HEK293 (cell line): ENCODE measurements around the gene FBXL13.
A peak's percentile ranks its signal among the peaks of the same experiment; 100 is the strongest.

Experiments used
- CTCF ChIA-PET: fragments of 350-600 bp; formaldehyde crosslinking; extraction: SDS; loops from one replicate; lab custom pipeline; 2021; ENCODE audit warnings: antibody characterized with exemption; lab: Yijun Ruan, JAX
- POLR2A ChIA-PET: fragments of 300-600 bp; formaldehyde crosslinking; extraction: SDS; loops from one replicate; lab custom pipeline; 2020; ENCODE audit warnings: antibody characterized with exemption, inconsistent platforms; lab: Yijun Ruan, JAX
- H3K27ac ChIP-seq: fragments of 200-500 bp; sonication (Bioruptor generic); 2 replicates; pipeline ENCODE4 v1.5.1; 2014; ENCODE audit warnings: low read depth, low read length, control low read depth, inconsistent platforms; ENCODE audit errors: extremely low read depth
- H3K36me3 ChIP-seq, 2 experiments: fragments of 200-500 bp in 1 of 2; sonication (Bioruptor generic) in 1 of 2; 1 replicate in 1 of 2; 2 replicates in 1 of 2; pipeline ENCODE4 v1.5.1; 2014 to 2017; ENCODE audit warnings: inconsistent platforms in 2 of 2, low read length in 2 of 2; ENCODE audit not compliant: control insufficient read depth in 2 of 2, insufficient read depth in 1 of 2
- H3K4me1 ChIP-seq: fragments of 200-500 bp; sonication (Bioruptor generic); 2 replicates; pipeline ENCODE4 v1.5.1; 2014; ENCODE audit warnings: mild to moderate bottlenecking, low read length, inconsistent platforms; ENCODE audit not compliant: control insufficient read depth, insufficient read depth
- H3K4me3 ChIP-seq: 2 replicates; pipeline ENCODE4 v1.5.1; 2011; ENCODE audit warnings: low read depth, mild to moderate bottlenecking, control low read depth, low read length, moderate library complexity
- H3K9me3 ChIP-seq: fragments of 200-500 bp; sonication (Bioruptor generic); 2 replicates; pipeline ENCODE4 v1.5.1; 2014; ENCODE audit warnings: low read depth, low read length, inconsistent platforms; ENCODE audit not compliant: control insufficient read depth, insufficient read depth
- BCL11A ChIP-seq: fragments of 450-650 bp; formaldehyde crosslinking; IDR thresholded peaks from 2 replicates; pipeline ENCODE4 v1.5.1; 2016; ENCODE audit warnings: low read depth, missing biosample characterization, missing genetic modification characterization
- KLF10 ChIP-seq: fragments of 450-650 bp; IDR thresholded peaks from 2 replicates; pipeline ENCODE4 v1.5.1; 2018; ENCODE audit warnings: missing biosample characterization, mild to moderate bottlenecking, missing genetic modification characterization
- PRDM1 ChIP-seq: fragments of 450-650 bp; formaldehyde crosslinking; IDR thresholded peaks from 2 replicates; pipeline ENCODE4; 2016; ENCODE audit warnings: missing biosample characterization, missing genetic modification characterization
- ZNF10 ChIP-seq: fragments of 450-650 bp; formaldehyde crosslinking; IDR thresholded peaks from 2 replicates; pipeline ENCODE4 v1.5.1; 2017; ENCODE audit warnings: missing biosample characterization, missing genetic modification characterization
- ZNF132 ChIP-seq: fragments of 450-650 bp; formaldehyde crosslinking; IDR thresholded peaks from 2 replicates; pipeline ENCODE4 v1.5.1; 2017; ENCODE audit warnings: missing biosample characterization, missing genetic modification characterization, borderline replicate concordance
- ZNF292 ChIP-seq: fragments of 450-650 bp; formaldehyde crosslinking; IDR thresholded peaks from 2 replicates; pipeline ENCODE4 v1.5.1; 2016; ENCODE audit warnings: low read depth, missing biosample characterization, missing genetic modification characterization, borderline replicate concordance
- ZNF366 ChIP-seq: fragments of 450-650 bp; formaldehyde crosslinking; conservative IDR thresholded peaks from 2 replicates; pipeline ENCODE4 v1.5.1; 2016; ENCODE audit warnings: missing biosample characterization, missing genetic modification characterization
- ZNF416 ChIP-seq: fragments of 450-650 bp; formaldehyde crosslinking; IDR thresholded peaks from 2 replicates; pipeline ENCODE4 v1.5.1; 2016; ENCODE audit warnings: missing biosample characterization, missing genetic modification characterization
- ZNF426 ChIP-seq: fragments of 450-650 bp; formaldehyde crosslinking; IDR thresholded peaks from 2 replicates; pipeline ENCODE4 v1.5.1; 2017; ENCODE audit warnings: missing biosample characterization, missing genetic modification characterization, mild to moderate bottlenecking, inconsistent platforms, moderate library complexity
- ZNF707 ChIP-seq: fragments of 450-650 bp; formaldehyde crosslinking; IDR thresholded peaks from 2 replicates; pipeline ENCODE4 v1.5.1; 2016; ENCODE audit warnings: missing biosample characterization, missing genetic modification characterization
- ZNF76 ChIP-seq: fragments of 450-650 bp; formaldehyde crosslinking; IDR thresholded peaks from 2 replicates; pipeline ENCODE4; 2016; ENCODE audit warnings: low read depth, missing biosample characterization, missing genetic modification characterization, borderline replicate concordance
- ZNF791 ChIP-seq: fragments of 450-650 bp; formaldehyde crosslinking; IDR thresholded peaks from 2 replicates; pipeline ENCODE4 v1.5.1; 2016; ENCODE audit warnings: missing biosample characterization, missing genetic modification characterization
- TF ChIP-seq, protein P1 (sequence below): fragments of 450-650 bp; formaldehyde crosslinking; IDR thresholded peaks from 2 replicates; pipeline ENCODE4 v1.5.1; 2016; ENCODE audit warnings: missing biosample characterization, missing genetic modification characterization
- TF ChIP-seq, protein P2 (sequence below): fragments of 450-650 bp; formaldehyde crosslinking; IDR thresholded peaks from 2 replicates; pipeline ENCODE4 v1.5.1; 2016; ENCODE audit warnings: missing biosample characterization, missing genetic modification characterization
- TF ChIP-seq, protein P3 (sequence below): fragments of 450-650 bp; formaldehyde crosslinking; IDR thresholded peaks from 2 replicates; pipeline ENCODE4 v1.5.1; 2016; ENCODE audit warnings: missing biosample characterization, missing genetic modification characterization
- TF ChIP-seq, protein P4 (sequence below): fragments of 450-650 bp; formaldehyde crosslinking; IDR thresholded peaks from 2 replicates; pipeline ENCODE4 v1.5.1; 2016; ENCODE audit warnings: missing biosample characterization, missing genetic modification characterization, borderline replicate concordance
- TF ChIP-seq, protein P5 (sequence below): fragments of 450-650 bp; formaldehyde crosslinking; IDR thresholded peaks from 2 replicates; pipeline ENCODE4 v1.5.1; 2017; ENCODE audit warnings: missing biosample characterization, missing genetic modification characterization

Gene FBXL13

DNA sequence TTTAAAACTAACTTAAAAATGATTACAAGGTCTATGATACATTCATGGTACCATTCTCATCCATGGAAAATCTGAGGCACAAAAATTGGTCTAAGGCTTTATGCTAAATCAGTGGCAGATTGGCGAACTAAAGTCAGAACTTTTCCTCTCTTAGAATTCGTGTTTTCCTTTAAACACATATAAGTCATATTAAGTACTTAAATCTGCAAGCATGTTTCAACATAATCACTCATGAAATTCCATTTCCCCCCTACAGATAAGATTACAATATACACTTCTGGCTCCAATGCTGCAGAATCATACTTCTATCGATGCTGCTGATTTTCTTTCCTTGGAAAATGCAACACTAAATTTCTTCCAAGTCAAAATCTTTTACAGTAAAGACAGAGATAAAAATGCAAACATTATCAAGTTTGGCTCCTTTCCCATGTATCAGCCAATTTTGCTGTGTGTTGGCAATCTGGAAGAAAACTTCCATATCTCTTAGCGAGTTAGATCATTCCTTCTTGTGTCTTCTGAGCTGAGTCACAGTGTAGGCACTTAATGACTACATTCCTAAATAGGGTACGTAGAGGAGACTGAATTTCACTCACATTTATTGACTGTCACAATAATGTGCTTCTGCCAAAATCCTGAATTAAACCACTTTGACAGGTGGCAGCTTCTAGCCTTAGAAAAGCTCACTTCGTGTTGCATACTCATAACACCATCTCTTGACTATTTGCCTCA is 238.2 kb downstream of the FBXL13 start (continued):
- TF ChIP-seq, protein P1, sequence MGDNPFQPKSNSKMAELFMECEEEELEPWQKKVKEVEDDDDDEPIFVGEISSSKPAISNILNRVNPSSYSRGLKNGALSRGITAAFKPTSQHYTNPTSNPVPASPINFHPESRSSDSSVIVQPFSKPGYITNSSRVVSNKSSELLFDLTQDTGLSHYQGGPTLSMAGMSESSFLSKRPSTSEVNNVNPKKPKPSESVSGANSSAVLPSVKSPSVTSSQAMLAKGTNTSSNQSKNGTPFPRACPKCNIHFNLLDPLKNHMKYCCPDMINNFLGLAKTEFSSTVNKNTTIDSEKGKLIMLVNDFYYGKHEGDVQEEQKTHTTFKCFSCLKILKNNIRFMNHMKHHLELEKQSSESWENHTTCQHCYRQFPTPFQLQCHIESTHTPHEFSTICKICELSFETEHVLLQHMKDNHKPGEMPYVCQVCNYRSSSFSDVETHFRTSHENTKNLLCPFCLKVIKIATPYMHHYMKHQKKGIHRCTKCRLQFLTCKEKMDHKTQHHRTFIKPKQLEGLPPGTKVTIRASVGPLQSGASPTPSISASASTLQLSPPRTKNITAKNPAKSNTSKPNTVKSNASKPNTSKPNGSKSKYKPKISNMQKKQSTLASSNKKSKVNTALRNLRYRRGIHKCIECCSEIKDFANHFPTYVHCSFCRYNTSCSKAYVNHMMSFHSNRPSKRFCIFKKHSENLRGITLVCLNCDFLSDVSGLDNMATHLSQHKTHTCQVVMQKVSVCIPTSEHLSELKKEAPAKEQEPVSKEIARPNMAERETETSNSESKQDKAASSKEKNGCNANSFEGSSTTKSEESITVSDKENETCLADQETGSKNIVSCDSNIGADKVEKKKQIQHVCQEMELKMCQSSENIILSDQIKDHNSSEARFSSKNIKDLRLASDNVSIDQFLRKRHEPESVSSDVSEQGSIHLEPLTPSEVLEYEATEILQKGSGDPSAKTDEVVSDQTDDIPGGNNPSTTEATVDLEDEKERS (tag by site-specific recombination), result no peak
- TF ChIP-seq ZNF132 (tag by site-specific recombination) (no peak), ZNF416 (tag by site-specific recombination) (no peak), ZNF707 (tag by site-specific recombination) (no peak), ZNF10 (0 out of 2 replicates have a peak, but pooled peaks have one; percentile 39), ZNF366 (tag by site-specific recombination) (peak; percentile 79)
- TF ChIP-seq, protein P2, sequence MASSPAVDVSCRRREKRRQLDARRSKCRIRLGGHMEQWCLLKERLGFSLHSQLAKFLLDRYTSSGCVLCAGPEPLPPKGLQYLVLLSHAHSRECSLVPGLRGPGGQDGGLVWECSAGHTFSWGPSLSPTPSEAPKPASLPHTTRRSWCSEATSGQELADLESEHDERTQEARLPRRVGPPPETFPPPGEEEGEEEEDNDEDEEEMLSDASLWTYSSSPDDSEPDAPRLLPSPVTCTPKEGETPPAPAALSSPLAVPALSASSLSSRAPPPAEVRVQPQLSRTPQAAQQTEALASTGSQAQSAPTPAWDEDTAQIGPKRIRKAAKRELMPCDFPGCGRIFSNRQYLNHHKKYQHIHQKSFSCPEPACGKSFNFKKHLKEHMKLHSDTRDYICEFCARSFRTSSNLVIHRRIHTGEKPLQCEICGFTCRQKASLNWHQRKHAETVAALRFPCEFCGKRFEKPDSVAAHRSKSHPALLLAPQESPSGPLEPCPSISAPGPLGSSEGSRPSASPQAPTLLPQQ, result peak; percentile 66
- TF ChIP-seq, all 188 proteins: peak for 13

DNA sequence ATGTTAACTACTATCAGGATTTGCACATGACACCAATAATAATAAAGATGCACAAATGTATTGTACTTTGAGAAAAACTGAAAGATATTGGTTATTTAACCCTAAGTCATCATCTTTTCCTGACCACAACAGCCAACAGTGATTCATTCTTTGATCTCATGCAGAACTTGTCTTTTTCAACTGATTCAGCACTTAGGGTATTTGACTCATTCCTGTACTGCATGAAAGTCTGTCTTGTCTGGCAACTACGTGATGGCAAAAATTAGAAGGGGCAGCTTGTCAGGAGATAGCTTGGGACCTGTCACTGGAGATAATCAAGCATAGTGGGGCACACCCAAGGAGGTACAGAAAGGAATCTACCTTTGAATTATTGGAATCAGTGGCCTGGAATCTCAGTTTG is 239.6 kb downstream of the FBXL13 start:
- Histone ChIP-seq H3K4me1 (0 out of 2 replicates have a peak, but pooled peaks cover 3% of the 10 kb centered on the region), H3K4me3 (no peak overlapping the region), H3K36me3 (no peaks in the 10 kb centered on the region), H3K9me3 (no peaks in the 10 kb centered on the region), H3K27ac (no peak overlapping the region)
- ChIA-PET POLR2A (no interaction called here), CTCF (interaction anchor here (0.5 kb wide), 1 partner anchor 8 kb away, joined by 3 read pairs; no protein-coding TSS in a partner anchor)
- TF ChIP-seq KLF10 (tag by site-specific recombination), result no peak
- TF ChIP-seq, protein P3, sequence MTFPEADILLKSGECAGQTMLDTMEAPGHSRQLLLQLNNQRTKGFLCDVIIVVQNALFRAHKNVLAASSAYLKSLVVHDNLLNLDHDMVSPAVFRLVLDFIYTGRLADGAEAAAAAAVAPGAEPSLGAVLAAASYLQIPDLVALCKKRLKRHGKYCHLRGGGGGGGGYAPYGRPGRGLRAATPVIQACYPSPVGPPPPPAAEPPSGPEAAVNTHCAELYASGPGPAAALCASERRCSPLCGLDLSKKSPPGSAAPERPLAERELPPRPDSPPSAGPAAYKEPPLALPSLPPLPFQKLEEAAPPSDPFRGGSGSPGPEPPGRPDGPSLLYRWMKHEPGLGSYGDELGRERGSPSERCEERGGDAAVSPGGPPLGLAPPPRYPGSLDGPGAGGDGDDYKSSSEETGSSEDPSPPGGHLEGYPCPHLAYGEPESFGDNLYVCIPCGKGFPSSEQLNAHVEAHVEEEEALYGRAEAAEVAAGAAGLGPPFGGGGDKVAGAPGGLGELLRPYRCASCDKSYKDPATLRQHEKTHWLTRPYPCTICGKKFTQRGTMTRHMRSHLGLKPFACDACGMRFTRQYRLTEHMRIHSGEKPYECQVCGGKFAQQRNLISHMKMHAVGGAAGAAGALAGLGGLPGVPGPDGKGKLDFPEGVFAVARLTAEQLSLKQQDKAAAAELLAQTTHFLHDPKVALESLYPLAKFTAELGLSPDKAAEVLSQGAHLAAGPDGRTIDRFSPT (tag by site-specific recombination), result 0 out of 2 replicates have a peak, but pooled peaks have one; percentile 16

DNA sequence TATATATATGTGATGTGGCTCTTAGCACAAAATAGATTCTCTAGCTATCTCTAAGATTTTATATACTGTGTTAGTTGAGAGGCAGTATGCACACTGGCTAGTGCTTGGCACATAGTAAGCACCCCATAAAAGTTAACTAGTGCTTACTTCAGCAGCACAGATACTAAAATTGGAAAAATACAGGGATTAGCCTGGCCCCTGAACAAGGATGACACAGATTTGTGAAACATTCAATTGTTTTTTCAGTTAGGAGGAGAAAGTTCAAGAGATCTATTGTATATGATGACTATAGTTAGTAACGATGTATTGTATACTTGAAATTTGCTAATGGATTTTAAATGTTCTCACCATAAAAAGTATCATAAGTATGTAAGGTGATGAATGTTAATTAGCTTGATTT is 240.1 kb downstream of the FBXL13 start:
- CTCF ChIA-PET, result interaction anchor here (0.5 kb wide), 1 partner anchor 8 kb away, joined by 3 read pairs; no protein-coding TSS in a partner anchor
- TF ChIP-seq BCL11A (tag by site-specific recombination), result no peak

DNA sequence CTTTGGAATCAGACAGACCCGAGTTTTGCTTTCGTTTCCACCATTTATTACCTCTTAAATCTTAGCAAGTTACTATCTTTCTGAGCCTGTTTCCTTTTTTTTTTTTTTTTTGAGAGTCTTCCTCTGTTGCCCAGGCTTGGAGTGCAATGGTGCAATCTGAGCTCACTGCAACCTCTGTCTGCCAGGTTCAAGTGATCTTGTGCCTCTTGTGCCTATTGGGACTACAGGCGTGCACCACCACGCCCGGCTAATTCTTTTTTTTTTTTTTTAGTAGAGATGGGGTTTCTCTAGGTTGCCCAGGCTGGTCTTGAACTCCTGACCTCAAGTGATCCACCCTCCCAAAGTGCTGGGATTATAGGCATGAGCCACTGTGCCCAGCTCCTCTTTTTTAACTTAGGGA is 241.3 kb downstream of the FBXL13 start:
- Histone ChIP-seq H3K4me3 (no peak overlapping the region), H3K4me1 (0 out of 2 replicates have a peak, but pooled peaks cover 3% of the 10 kb centered on the region), H3K36me3 (peaks cover 0 to 5% of the 10 kb centered on the region in 2 experiments; a peak in 1 of 3 replicates), H3K9me3 (no peaks in the 10 kb centered on the region), H3K27ac (no peak overlapping the region)
- POLR2A ChIA-PET, result no interaction called here
- CTCF ChIA-PET, result interaction anchor here (0.6 kb wide), 1 partner anchor 11 kb away, joined by 3 read pairs; no protein-coding TSS in a partner anchor
- TF ChIP-seq ZNF292 (tag by site-specific recombination), result no peak
- TF ChIP-seq, protein P4, sequence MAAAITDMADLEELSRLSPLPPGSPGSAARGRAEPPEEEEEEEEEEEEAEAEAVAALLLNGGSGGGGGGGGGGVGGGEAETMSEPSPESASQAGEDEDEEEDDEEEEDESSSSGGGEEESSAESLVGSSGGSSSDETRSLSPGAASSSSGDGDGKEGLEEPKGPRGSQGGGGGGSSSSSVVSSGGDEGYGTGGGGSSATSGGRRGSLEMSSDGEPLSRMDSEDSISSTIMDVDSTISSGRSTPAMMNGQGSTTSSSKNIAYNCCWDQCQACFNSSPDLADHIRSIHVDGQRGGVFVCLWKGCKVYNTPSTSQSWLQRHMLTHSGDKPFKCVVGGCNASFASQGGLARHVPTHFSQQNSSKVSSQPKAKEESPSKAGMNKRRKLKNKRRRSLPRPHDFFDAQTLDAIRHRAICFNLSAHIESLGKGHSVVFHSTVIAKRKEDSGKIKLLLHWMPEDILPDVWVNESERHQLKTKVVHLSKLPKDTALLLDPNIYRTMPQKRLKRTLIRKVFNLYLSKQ, result no peak
- TF ChIP-seq ZNF791 (tag by site-specific recombination), result no peak
- TF ChIP-seq ZNF76, result no peak
- TF ChIP-seq, protein P5, sequence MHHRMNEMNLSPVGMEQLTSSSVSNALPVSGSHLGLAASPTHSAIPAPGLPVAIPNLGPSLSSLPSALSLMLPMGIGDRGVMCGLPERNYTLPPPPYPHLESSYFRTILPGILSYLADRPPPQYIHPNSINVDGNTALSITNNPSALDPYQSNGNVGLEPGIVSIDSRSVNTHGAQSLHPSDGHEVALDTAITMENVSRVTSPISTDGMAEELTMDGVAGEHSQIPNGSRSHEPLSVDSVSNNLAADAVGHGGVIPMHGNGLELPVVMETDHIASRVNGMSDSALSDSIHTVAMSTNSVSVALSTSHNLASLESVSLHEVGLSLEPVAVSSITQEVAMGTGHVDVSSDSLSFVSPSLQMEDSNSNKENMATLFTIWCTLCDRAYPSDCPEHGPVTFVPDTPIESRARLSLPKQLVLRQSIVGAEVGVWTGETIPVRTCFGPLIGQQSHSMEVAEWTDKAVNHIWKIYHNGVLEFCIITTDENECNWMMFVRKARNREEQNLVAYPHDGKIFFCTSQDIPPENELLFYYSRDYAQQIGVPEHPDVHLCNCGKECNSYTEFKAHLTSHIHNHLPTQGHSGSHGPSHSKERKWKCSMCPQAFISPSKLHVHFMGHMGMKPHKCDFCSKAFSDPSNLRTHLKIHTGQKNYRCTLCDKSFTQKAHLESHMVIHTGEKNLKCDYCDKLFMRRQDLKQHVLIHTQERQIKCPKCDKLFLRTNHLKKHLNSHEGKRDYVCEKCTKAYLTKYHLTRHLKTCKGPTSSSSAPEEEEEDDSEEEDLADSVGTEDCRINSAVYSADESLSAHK (tag by site-specific recombination), result no peak
- TF ChIP-seq PRDM1 (tag by site-specific recombination), result no peak
- no peak for TF ChIP-seq ZNF426 (tag by site-specific recombination)

More for the DNA sequence above, 240.1 kb downstream of the FBXL13 start:
- Histone ChIP-seq H3K27ac (no peak overlapping the region), H3K4me1 (0 out of 2 replicates have a peak, but pooled peaks cover 3% of the 10 kb centered on the region), H3K4me3 (no peak overlapping the region), H3K9me3 (no peaks in the 10 kb centered on the region), H3K36me3 (peaks cover 0 to 3% of the 10 kb centered on the region in 2 experiments; a peak in 1 of 3 replicates)
- POLR2A ChIA-PET, result no interaction called here
